ENCODE measurements around the gene GSAP.

DNA sequence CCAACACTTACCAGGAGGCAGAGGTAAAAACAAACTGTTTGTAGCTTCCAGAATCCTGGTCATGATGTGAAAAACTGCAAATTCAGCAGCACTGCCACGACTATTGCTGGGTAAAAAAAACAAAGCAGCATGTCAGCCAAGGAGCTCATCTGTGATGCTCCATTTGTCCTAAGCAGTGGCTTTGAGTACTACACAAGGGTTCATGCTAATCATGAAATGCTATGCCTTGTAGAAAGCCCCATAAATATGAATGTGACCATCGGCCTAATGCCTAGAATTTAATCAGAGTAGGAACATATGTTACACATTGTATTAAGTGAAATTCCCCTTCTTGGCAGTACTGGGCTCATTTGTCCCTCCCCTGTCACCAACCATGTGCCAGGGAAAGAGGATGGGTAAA is 95.4 kb downstream of the GSAP start:
- TF ChIP-seq POLR2A (IDR thresholded peaks at IDR 0.05), result no peak
- TF ChIP-seq, protein P1, sequence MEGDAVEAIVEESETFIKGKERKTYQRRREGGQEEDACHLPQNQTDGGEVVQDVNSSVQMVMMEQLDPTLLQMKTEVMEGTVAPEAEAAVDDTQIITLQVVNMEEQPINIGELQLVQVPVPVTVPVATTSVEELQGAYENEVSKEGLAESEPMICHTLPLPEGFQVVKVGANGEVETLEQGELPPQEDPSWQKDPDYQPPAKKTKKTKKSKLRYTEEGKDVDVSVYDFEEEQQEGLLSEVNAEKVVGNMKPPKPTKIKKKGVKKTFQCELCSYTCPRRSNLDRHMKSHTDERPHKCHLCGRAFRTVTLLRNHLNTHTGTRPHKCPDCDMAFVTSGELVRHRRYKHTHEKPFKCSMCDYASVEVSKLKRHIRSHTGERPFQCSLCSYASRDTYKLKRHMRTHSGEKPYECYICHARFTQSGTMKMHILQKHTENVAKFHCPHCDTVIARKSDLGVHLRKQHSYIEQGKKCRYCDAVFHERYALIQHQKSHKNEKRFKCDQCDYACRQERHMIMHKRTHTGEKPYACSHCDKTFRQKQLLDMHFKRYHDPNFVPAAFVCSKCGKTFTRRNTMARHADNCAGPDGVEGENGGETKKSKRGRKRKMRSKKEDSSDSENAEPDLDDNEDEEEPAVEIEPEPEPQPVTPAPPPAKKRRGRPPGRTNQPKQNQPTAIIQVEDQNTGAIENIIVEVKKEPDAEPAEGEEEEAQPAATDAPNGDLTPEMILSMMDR (IDR thresholded peaks at IDR 0.05), result no peak

Data from thyroid gland (tissue), 4 donors.